Measurements from ENCODE around the gene OR7A17.

DNA sequence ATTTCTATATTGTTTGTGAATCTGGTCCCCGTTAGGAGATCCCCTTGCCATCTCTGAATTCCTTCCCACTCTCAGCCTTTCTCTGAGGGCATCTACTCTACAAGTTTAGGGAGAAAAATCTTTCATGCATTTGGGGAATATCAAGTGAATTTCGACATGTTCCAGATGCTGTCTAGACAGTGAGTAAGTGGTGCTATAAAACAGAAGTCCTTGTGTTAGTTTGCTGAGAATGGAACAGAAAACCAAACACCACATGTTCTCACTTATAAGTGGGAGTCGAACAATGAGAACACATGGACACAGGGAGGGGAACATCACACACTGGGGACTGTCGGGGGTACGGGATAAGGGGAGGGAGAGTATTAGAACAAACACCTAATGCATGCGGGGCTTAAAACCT, 42.4 kb downstream of the OR7A17 start:
- TF ChIP-seq, protein P1, sequence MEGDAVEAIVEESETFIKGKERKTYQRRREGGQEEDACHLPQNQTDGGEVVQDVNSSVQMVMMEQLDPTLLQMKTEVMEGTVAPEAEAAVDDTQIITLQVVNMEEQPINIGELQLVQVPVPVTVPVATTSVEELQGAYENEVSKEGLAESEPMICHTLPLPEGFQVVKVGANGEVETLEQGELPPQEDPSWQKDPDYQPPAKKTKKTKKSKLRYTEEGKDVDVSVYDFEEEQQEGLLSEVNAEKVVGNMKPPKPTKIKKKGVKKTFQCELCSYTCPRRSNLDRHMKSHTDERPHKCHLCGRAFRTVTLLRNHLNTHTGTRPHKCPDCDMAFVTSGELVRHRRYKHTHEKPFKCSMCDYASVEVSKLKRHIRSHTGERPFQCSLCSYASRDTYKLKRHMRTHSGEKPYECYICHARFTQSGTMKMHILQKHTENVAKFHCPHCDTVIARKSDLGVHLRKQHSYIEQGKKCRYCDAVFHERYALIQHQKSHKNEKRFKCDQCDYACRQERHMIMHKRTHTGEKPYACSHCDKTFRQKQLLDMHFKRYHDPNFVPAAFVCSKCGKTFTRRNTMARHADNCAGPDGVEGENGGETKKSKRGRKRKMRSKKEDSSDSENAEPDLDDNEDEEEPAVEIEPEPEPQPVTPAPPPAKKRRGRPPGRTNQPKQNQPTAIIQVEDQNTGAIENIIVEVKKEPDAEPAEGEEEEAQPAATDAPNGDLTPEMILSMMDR (IDR thresholded peaks at IDR 0.05): no peak
- TF ChIP-seq POLR2A (IDR thresholded peaks at IDR 0.05): no peak
